Measurements from ENCODE around the gene TSSK2.

GRCh38 chr22:19094393-19094997, 36.6 kb upstream of the TSSK2 start:
- TF ChIP-seq CTCF (IDR thresholded peaks at IDR 0.05) (no peak), POLR2A (IDR thresholded peaks at IDR 0.05) (no peak)

Measured in thyroid gland (tissue), 4 donors.